Neuronal stem cell (in vitro differentiated cells): ENCODE data around the gene CEACAM19.

Experiments used
- DNase-seq: peaks from one replicate; pipeline ENCODE4 v3.0.0-alpha.2; 2013; ENCODE audit warnings: low spot score
- H2AFZ ChIP-seq: one replicate; pipeline ENCODE4 v1.6.1; 2013; ENCODE audit warnings: mild to moderate bottlenecking, low read length, inconsistent platforms
- H2AK5ac ChIP-seq: 2 replicates; pipeline ENCODE4 v1.6.1; 2013; ENCODE audit warnings: low read depth, mild to moderate bottlenecking, inconsistent platforms, low read length, moderate library complexity, mixed read lengths
- H2BK120ac ChIP-seq: 2 replicates; pipeline ENCODE4 v1.6.1; 2013; ENCODE audit warnings: low read depth, mild to moderate bottlenecking, inconsistent platforms, low read length, moderate library complexity, mixed read lengths
- H2BK12ac ChIP-seq: one replicate; pipeline ENCODE4 v1.6.1; 2013; ENCODE audit warnings: low read length, inconsistent platforms
- H2BK15ac ChIP-seq: 2 replicates; pipeline ENCODE4 v1.6.1; 2013; ENCODE audit warnings: mild to moderate bottlenecking, low read length, inconsistent platforms, mixed read lengths
- H2BK5ac ChIP-seq: one replicate; pipeline ENCODE4 v1.6.1; 2013; ENCODE audit warnings: inconsistent platforms, mild to moderate bottlenecking, low read length, moderate library complexity
- H3K14ac ChIP-seq: one replicate; pipeline ENCODE4 v1.6.1; 2013; ENCODE audit warnings: low read length, inconsistent platforms
- H3K18ac ChIP-seq: 2 replicates; pipeline ENCODE4 v1.6.1; 2013; ENCODE audit warnings: low read length, inconsistent platforms
- H3K23ac ChIP-seq: 2 replicates; pipeline ENCODE4 v1.6.1; 2013; ENCODE audit warnings: low read depth, mild to moderate bottlenecking, mixed read lengths, low read length, inconsistent platforms; ENCODE audit not compliant: poor library complexity
- H3K27ac ChIP-seq: replicated peaks from 3 replicates; pipeline ENCODE4 v1.5.1; 2013; ENCODE audit warnings: low read length, inconsistent platforms
- H3K27me3 ChIP-seq, 3 experiments: 2 replicates each; pipeline ENCODE4 v1.6.1; 2013; ENCODE audit warnings: low read length in 3 of 3, mild to moderate bottlenecking in 2 of 3, inconsistent platforms in 1 of 3, low read depth in 1 of 3, mixed read lengths in 1 of 3, moderate library complexity in 1 of 3; ENCODE audit not compliant: control insufficient read depth in 3 of 3, insufficient read depth in 3 of 3
- H3K36me3 ChIP-seq, 2 donors: replicated peaks in 1 of 2; 2 replicates each; pipeline ENCODE4 v1.6.1; 2013; ENCODE audit warnings: low read length in 2 of 2; ENCODE audit not compliant: control insufficient read depth in 2 of 2, insufficient read depth in 2 of 2
- H3K4ac ChIP-seq: 2 replicates; pipeline ENCODE4 v1.6.1; 2013; ENCODE audit warnings: inconsistent platforms, mild to moderate bottlenecking, low read length, moderate library complexity
- H3K4me1 ChIP-seq, 2 donors: 1 replicate in 1 of 2; 2 replicates in 1 of 2; pipeline ENCODE4 v1.6.1; 2013; ENCODE audit warnings: low read length in 2 of 2, low read depth in 1 of 2; ENCODE audit not compliant: control insufficient read depth in 2 of 2, insufficient read depth in 1 of 2
- H3K4me2 ChIP-seq: one replicate; pipeline ENCODE4 v1.6.1; 2013; ENCODE audit warnings: mild to moderate bottlenecking, low read length, inconsistent platforms; ENCODE audit not compliant: insufficient read depth, poor library complexity, severe bottlenecking
- H3K4me3 ChIP-seq, 2 donors: 2 replicates each; pipeline ENCODE4 v1.5.1; 2013; ENCODE audit warnings: low read length in 2 of 2, mild to moderate bottlenecking in 2 of 2, inconsistent platforms in 1 of 2, moderate library complexity in 1 of 2
- H3K79me1 ChIP-seq: one replicate; pipeline ENCODE4 v1.6.1; 2013; ENCODE audit warnings: low read depth, mild to moderate bottlenecking, inconsistent platforms, low read length, moderate library complexity
- H3K9ac ChIP-seq: one replicate; pipeline ENCODE4 v1.6.1; 2013; ENCODE audit warnings: mild to moderate bottlenecking, low read depth, low read length, inconsistent platforms; ENCODE audit not compliant: poor library complexity
- H3K9me3 ChIP-seq, 2 donors: replicated peaks in 1 of 2; 2 replicates each; pipeline versions ENCODE3 to v1.6.1; 2013; ENCODE audit warnings: low read length in 2 of 2, mild to moderate bottlenecking in 2 of 2, inconsistent platforms in 1 of 2, low read depth in 1 of 2, mixed read lengths in 1 of 2, moderate library complexity in 1 of 2; ENCODE audit not compliant: control insufficient read depth in 2 of 2, insufficient read depth in 1 of 2
- H4K8ac ChIP-seq: one replicate; pipeline ENCODE4 v1.6.1; 2013; ENCODE audit warnings: low read depth, mild to moderate bottlenecking, inconsistent platforms, low read length, moderate library complexity
- H4K91ac ChIP-seq: one replicate; pipeline ENCODE4 v1.6.1; 2013; ENCODE audit warnings: low read length, low read depth, mild to moderate bottlenecking, inconsistent platforms; ENCODE audit not compliant: poor library complexity
- WGBS, 2 donors: extraction: QIAGEN DNeasy Blood & Tissue Kit; methylation state at CpG; one replicate each; pipeline ENCODE4 v1.1.7; 2013; ENCODE audit warnings: missing lambda C conversion rate in 2 of 2, mixed read lengths in 1 of 2; ENCODE audit not compliant: insufficient read length in 2 of 2, insufficient replicate concordance in 1 of 2; ENCODE audit errors: extremely low coverage in 2 of 2; 5-methylcytosine and 5-hydroxymethylcytosine counted together

The CEACAM19 gene

GRCh38 chr19:44662691-44663385 lies 8.4 kb upstream of the CEACAM19 start:
- Histone ChIP-seq H3K18ac (no peak overlapping the region), H2BK120ac (no peak overlapping the region), H4K91ac (no peak overlapping the region), H3K14ac (no peak overlapping the region), H2AFZ (no peak overlapping the region), H3K4ac (no peak overlapping the region), H4K8ac (no peak overlapping the region), H2BK12ac (no peak overlapping the region), H2BK5ac (no peak overlapping the region), H3K9me3 (no peaks in the 10 kb centered on the region), H3K27ac (no peak overlapping the region), H3K36me3 (peaks cover 27 to 47% of the 10 kb centered on the region in 2 donors), H2AK5ac (no peak overlapping the region), H3K4me3 (no peak overlapping the region), H3K27me3 (no peaks in the 10 kb centered on the region), H3K79me1 (no peaks in the 10 kb centered on the region), H3K4me2 (no peak overlapping the region), H3K23ac (no peak overlapping the region), H2BK15ac (no peak overlapping the region), H3K9ac (peak overlapping the region; percentile 39), H3K4me1 (no peaks in the 10 kb centered on the region)
- DNase-seq: no peak
- WGBS, 2 donors: no CpG with 5 or more reads among the region's 7 CpGs

GRCh38 chr19:44663996-44664395 lies 7.3 kb upstream of the CEACAM19 start:
- Histone ChIP-seq H3K4ac (no peak overlapping the region), H2AK5ac (no peak overlapping the region), H3K4me3 (no peak overlapping the region), H3K79me1 (no peaks in the 10 kb centered on the region), H3K4me1 (no peaks in the 10 kb centered on the region), H2BK120ac (no peak overlapping the region), H2BK5ac (no peak overlapping the region), H2BK15ac (no peak overlapping the region), H3K18ac (no peak overlapping the region), H3K9me3 (no peaks in the 10 kb centered on the region), H3K4me2 (no peak overlapping the region), H3K36me3 (peaks cover 17 to 35% of the 10 kb centered on the region in 2 donors), H3K9ac (no peak overlapping the region), H3K27me3 (no peaks in the 10 kb centered on the region), H4K8ac (no peak overlapping the region), H3K14ac (no peak overlapping the region), H3K27ac (no peak overlapping the region), H2BK12ac (no peak overlapping the region), H2AFZ (no peak overlapping the region), H4K91ac (no peak overlapping the region), H3K23ac (no peak overlapping the region)
- DNase-seq: no peak
- no CpG with 5 or more reads among the region's 5 CpGs for WGBS, 2 donors

- no peak overlapping the region for H3K23ac ChIP-seq
- no peak overlapping the region for H2AFZ ChIP-seq
- H3K9ac ChIP-seq: no peak overlapping the region
- H3K79me1 ChIP-seq: no peaks in the 10 kb centered on the region
- no peak for DNase-seq
- H2AK5ac ChIP-seq: no peak overlapping the region
- no peak overlapping the region for H3K14ac ChIP-seq
- H3K9me3 ChIP-seq: no peaks in the 10 kb centered on the region
- H3K4ac ChIP-seq: no peak overlapping the region
- H2BK5ac ChIP-seq: no peak overlapping the region
- H4K91ac ChIP-seq: no peak overlapping the region
- no peak overlapping the region for H3K4me3 ChIP-seq
- H3K36me3 ChIP-seq: peaks cover 14 to 27% of the 10 kb centered on the region in 2 donors
- H3K4me2 ChIP-seq: no peak overlapping the region
- no peak overlapping the region for H4K8ac ChIP-seq
- H2BK120ac ChIP-seq: no peak overlapping the region
- no peaks in the 10 kb centered on the region for H3K27me3 ChIP-seq
- no peak overlapping the region for H2BK15ac ChIP-seq
- H3K18ac ChIP-seq: no peak overlapping the region
- WGBS, 2 donors: no CpG with 5 or more reads among the region's 10 CpGs
- no peaks in the 10 kb centered on the region for H3K4me1 ChIP-seq
- H2BK12ac ChIP-seq: no peak overlapping the region
- H3K27ac ChIP-seq: no peak overlapping the region
Observed at GRCh38 chr19:44664976-44665375, 6.3 kb upstream of the CEACAM19 start.

GRCh38 chr19:44666852-44667556 lies 4.3 kb upstream of the CEACAM19 start:
- WGBS, 2 donors: no CpG with 5 or more reads among the region's 7 CpGs

More at GRCh38 chr19:44666852-44667556, 4.3 kb upstream of the CEACAM19 start:
- Histone ChIP-seq H2BK15ac (no peak overlapping the region), H2BK5ac (no peak overlapping the region), H3K27me3 (no peaks in the 10 kb centered on the region), H3K27ac (no peak overlapping the region), H2AFZ (no peak overlapping the region), H3K9ac (no peak overlapping the region), H3K14ac (no peak overlapping the region), H2AK5ac (no peak overlapping the region), H4K91ac (no peak overlapping the region), H3K23ac (no peak overlapping the region), H2BK12ac (no peak overlapping the region), H3K36me3 (peaks cover 6 to 13% of the 10 kb centered on the region in 2 donors), H3K18ac (no peak overlapping the region), H3K79me1 (no peaks in the 10 kb centered on the region), H3K4me3 (no peak overlapping the region), H3K4ac (no peak overlapping the region), H3K4me1 (no peaks in the 10 kb centered on the region), H2BK120ac (no peak overlapping the region), H4K8ac (no peak overlapping the region), H3K4me2 (no peak overlapping the region), H3K9me3 (no peaks in the 10 kb centered on the region)
- DNase-seq: no peak
